Naive thymus-derived CD8-positive, alpha-beta T cell (primary cell): Measurements from ENCODE around the gene GPR176. TPM values are rescaled to one million over a fixed set of nuclear protein-coding genes. Genes with fewer than 3 reads are reported as not detected.
"Not testable (repeated sequence)": the region's sequence is repeated elsewhere in the genome, so short reads cannot be mapped to it uniquely, and the experiment has no call there.

ENCODE experiments used
- ATAC-seq, 2 donors: fragments of 150-1000 bp; cut with Tn5 transposase in 1 of 2; sonication (Bioruptor Pico), chemical (Tn5 transposase) in 1 of 2; 1 replicate in 1 of 2; 2 replicates in 1 of 2; pipeline ENCODE4 v1.10.0; 2021; ENCODE audit warnings: mild to moderate bottlenecking in 2 of 2, moderate library complexity in 2 of 2
- POLR2A ChIA-PET: fragments of 350-600 bp; sonication (Branson Sonifier 250); formaldehyde crosslinking; loops from one replicate; lab custom pipeline; 2021; ENCODE audit warnings: antibody characterized with exemption; lab: Charles Lee
- DNase-seq, 10 donors: peaks; one replicate each; pipeline versions ENCODE4 v3.0.0 to v3.0.0-alpha.2; 2020 to 2022
- H3K27ac Mint-ChIP-seq, 10 donors: one replicate each; pipeline ENCODE4 v1.8.0; 2020 to 2022; ENCODE audit warnings: mild to moderate bottlenecking in 10 of 10, mixed read lengths in 10 of 10, moderate library complexity in 4 of 10, inconsistent platforms in 1 of 10
- H3K27me3 Mint-ChIP-seq, 5 donors: one replicate each; pipeline ENCODE4 v1.8.0; 2021 to 2022; ENCODE audit warnings: mixed read lengths in 5 of 5
- H3K36me3 Mint-ChIP-seq, 3 donors: one replicate each; pipeline ENCODE4 v1.8.0; 2020 to 2022; ENCODE audit warnings: mixed read lengths in 3 of 3, mild to moderate bottlenecking in 2 of 3, inconsistent platforms in 1 of 3
- H3K4me1 Mint-ChIP-seq, 4 donors: one replicate each; pipeline ENCODE4 v1.8.0; 2021 to 2022; ENCODE audit warnings: mixed read lengths in 4 of 4
- H3K4me3 Mint-ChIP-seq, 10 donors: one replicate each; pipeline ENCODE4 v1.8.0; 2020 to 2022; ENCODE audit warnings: mild to moderate bottlenecking in 10 of 10, mixed read lengths in 10 of 10, moderate library complexity in 6 of 10, inconsistent platforms in 1 of 10
- H3K9me3 Mint-ChIP-seq, 9 donors: one replicate each; pipeline ENCODE4 v1.8.0; 2020 to 2022; ENCODE audit warnings: mixed read lengths in 9 of 9, mild to moderate bottlenecking in 3 of 9, inconsistent platforms in 1 of 9, moderate library complexity in 1 of 9
- polyA plus RNA-seq, 3 donors: library from polyadenylated mRNA; unstranded; fragments of 300-500 nt; fragmentation: Illumina TruSeq; gene quantifications; one replicate each; pipeline ENCODE4 v1.2.3, GENCODE V29; 2021
- total RNA-seq, 8 experiments: library from RNA in 2 of 8; stranded (reverse) in 2 of 8; gene quantifications; one replicate each; pipeline ENCODE4 v1.2.3 and lab custom pipeline; 2021 to 2026

The GPR176 gene
- total and polyA plus RNA-seq, 5 experiments from 2014 or later = not detected

DNA sequence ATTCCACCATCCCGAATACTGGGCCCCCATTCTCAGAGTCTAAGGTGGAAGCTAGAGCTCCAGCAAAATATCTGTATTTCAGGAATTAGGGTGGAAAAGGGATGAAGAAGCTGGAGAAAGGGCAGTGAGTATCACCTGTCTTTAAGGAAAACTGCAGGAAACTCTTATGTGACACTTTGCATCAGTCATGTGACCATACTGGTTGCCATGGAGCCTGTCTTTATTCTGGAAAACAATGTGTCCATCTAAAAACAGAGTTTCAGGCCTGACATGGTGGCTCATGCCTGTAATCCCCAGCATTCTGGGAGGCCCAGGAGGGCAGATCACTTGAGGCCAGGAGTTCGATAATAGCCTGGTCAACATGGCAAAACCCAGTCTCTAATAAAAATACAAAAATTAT, 84.5 kb downstream of the GPR176 start:
- ATAC-seq (no peak), DNase-seq (no peak)
- Mint-ChIP-seq H3K27me3 (peaks cover 12 to 48% (median 20%) of the 10 kb centered on the region in 5 donors), H3K4me3 (no peak overlapping the region), H3K36me3 (peaks cover 0 to 2% (median 0%) of the 10 kb centered on the region in 3 donors), H3K27ac (no peak overlapping the region), H3K4me1 (no peaks in the 10 kb centered on the region), H3K9me3 (peaks cover 0 to 9% (median 0%) of the 10 kb centered on the region in 9 donors)
- POLR2A ChIA-PET = no interaction called here

DNA sequence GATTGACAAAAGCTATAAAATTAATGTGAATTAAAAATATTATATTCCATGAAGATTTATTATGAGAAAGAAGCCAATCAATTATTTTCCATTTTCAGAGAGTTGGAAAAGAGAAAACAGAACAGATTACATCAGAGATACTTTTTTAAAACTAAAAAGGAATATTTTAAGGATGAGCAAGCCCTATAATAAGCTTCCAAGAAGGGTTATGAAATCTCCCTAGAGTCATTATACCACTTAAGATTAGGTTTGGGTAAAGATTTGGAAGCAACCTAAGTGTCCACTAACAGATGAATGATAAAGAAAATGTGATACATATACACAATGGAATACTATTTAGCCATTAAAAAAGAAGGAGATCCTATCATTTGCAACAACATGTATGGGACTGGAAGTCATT, 85.8 kb downstream of the GPR176 start:
- no peak for ATAC-seq
- POLR2A ChIA-PET = no interaction called here
- Mint-ChIP-seq H3K27ac (no peak overlapping the region), H3K36me3 (peaks cover 0 to 2% (median 0%) of the 10 kb centered on the region in 3 donors), H3K9me3 (peaks cover 0 to 9% (median 0%) of the 10 kb centered on the region in 9 donors), H3K4me1 (no peaks in the 10 kb centered on the region), H3K27me3 (peaks cover 12 to 49% (median 20%) of the 10 kb centered on the region in 5 donors), H3K4me3 (no peak overlapping the region)
- DNase-seq = no peak

- Mint-ChIP-seq H3K36me3 (peaks cover 0 to under 1% (median 0%) of the 10 kb centered on the region in 3 donors), H3K4me1 (no peaks in the 10 kb centered on the region), H3K27me3 (peaks cover 12 to 50% (median 20%) of the 10 kb centered on the region in 5 donors), H3K9me3 (peaks cover 0 to 3% (median 0%) of the 10 kb centered on the region in 9 donors), H3K4me3 (no peak overlapping the region), H3K27ac (no peak overlapping the region)
- POLR2A ChIA-PET = no interaction called here
- ATAC-seq (no peak), DNase-seq (no peak)
Measured at GRCh38 chr15:39833515-39833981, 86.5 kb downstream of the GPR176 start.

DNA sequence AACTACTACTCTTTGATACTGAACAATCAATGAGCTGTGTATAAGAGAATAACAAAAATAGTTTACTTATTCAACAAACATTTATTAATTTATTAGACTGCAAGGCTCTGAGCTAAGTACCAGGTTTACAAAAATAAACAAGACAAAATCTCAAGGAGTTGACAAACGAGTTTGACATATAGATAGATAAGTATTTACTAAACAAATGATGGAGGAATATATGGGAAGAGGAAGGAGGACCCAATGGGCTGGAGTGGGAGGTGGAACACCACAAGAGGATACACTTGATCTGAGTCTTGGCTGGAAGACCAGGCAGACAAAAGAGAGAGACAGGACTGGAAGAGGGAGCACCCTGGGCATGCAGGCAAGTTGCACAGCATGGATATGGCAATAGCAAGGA, 89.9 kb downstream of the GPR176 start:
- POLR2A ChIA-PET = no interaction called here
- no peak overlapping the region for H3K4me3 Mint-ChIP-seq
- H3K4me1 Mint-ChIP-seq = no peaks in the 10 kb centered on the region
- ATAC-seq (no peak), DNase-seq (no peak)
- H3K27ac Mint-ChIP-seq = no peak overlapping the region
- peaks cover 14 to 57% (median 32%) of the 10 kb centered on the region in 5 donors for H3K27me3 Mint-ChIP-seq
- H3K36me3 Mint-ChIP-seq = no peaks in the 10 kb centered on the region
- H3K9me3 Mint-ChIP-seq = no peaks in the 10 kb centered on the region

- ATAC-seq = no peak
- no peaks in the 10 kb centered on the region for H3K4me1 Mint-ChIP-seq
- peaks cover 0 to under 1% (median 0%) of the 10 kb centered on the region in 9 donors for H3K9me3 Mint-ChIP-seq
- H3K4me3 Mint-ChIP-seq = no peak overlapping the region
- no peaks in the 10 kb centered on the region for H3K36me3 Mint-ChIP-seq
- peaks cover 10 to 46% (median 28%) of the 10 kb centered on the region in 5 donors for H3K27me3 Mint-ChIP-seq
- POLR2A ChIA-PET = no interaction called here
- DNase-seq = no peak
- H3K27ac Mint-ChIP-seq = no peak overlapping the region
Measured at GRCh38 chr15:39828374-39828931, 91.6 kb downstream of the GPR176 start.

DNA sequence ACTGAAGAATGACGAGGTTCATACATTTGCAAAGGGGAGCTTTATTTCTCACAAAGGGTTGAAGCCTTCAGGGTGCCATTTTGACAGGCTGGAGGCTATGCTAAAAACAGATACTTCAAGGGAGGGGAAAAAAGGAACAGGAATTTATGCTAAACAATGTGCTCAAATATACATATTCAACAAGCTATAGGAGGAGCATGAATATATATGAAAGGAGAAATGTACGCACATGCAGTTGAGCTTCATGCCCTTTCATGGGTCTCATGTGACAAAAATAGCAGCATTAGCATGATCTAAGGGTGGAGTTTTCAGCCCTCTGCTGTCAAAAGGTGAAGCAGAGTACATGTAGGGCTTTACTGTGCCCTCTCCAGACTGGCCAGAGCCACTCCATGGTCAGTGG, 93.1 kb downstream of the GPR176 start:
- POLR2A ChIA-PET = no interaction called here
- peaks cover 0 to 3% (median 0%) of the 10 kb centered on the region in 9 donors for H3K9me3 Mint-ChIP-seq
- H3K4me3 Mint-ChIP-seq = no peak overlapping the region
- ATAC-seq = no peak
- no peaks in the 10 kb centered on the region for H3K36me3 Mint-ChIP-seq
- peaks cover 7 to 37% (median 23%) of the 10 kb centered on the region in 5 donors for H3K27me3 Mint-ChIP-seq
- H3K4me1 Mint-ChIP-seq = no peaks in the 10 kb centered on the region
- DNase-seq = no peak
- H3K27ac Mint-ChIP-seq = no peak overlapping the region

DNA sequence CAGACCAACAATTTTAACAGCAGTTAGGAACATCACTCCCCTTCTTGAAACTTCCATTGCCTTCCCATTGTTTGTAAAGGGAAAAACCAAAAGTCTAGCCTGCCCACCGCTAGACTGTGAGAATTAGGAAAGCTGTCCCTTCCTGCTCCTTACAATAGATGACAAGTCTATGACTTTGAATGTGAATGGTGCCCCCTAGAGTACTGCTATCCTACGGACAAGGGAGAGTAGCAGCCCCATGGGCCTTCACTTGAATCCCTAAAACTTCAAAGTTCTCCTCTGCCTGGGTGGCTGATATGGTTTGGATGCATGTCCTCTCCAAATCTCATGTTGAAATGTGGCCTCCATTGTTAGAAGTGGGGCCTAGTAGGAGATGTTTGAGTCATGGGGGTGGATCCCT, 96.4 kb downstream of the GPR176 start:
- Mint-ChIP-seq H3K27ac (no peak overlapping the region), H3K36me3 (no peaks in the 10 kb centered on the region), H3K27me3 (peaks cover 1 to 19% (median 13%) of the 10 kb centered on the region in 5 donors), H3K9me3 (peaks cover 0 to 3% (median 0%) of the 10 kb centered on the region in 9 donors), H3K4me1 (no peaks in the 10 kb centered on the region), H3K4me3 (no peak overlapping the region)
- POLR2A ChIA-PET = no interaction called here
- no peak for ATAC-seq
- no peak for DNase-seq

- H3K27me3 Mint-ChIP-seq = peaks cover 0 to 4% (median 1%) of the 10 kb centered on the region in 5 donors
- H3K27ac Mint-ChIP-seq = peak overlapping the region in 1 of 10 donors; percentile 55
- POLR2A ChIA-PET = no interaction called here
- no peaks in the 10 kb centered on the region for H3K4me1 Mint-ChIP-seq
- no peak overlapping the region for H3K4me3 Mint-ChIP-seq
- ATAC-seq (no peak), DNase-seq (no peak)
- no peaks in the 10 kb centered on the region for H3K36me3 Mint-ChIP-seq
- peaks cover 0 to 3% (median 0%) of the 10 kb centered on the region in 9 donors for H3K9me3 Mint-ChIP-seq
Measured at GRCh38 chr15:39820050-39820602, 99.9 kb downstream of the GPR176 start.

DNA sequence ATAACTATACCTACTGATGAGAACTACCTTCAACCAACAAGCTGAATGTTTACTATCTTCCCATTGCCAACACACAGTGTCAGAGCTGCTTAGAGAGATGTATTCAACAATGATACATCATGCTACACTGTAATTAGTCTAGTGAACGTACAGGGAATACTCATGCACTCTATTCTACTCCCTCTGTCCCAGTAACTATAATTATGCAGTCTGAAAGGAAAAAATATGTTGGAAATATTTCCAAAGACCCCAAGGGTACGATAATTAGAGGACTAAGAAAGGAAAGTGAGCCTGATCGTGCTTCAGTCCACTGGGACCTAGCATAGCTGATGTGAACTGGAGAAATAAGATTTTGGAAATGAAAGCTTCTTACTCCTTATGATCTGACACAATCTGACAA, 100.5 kb downstream of the GPR176 start:
- no peak for DNase-seq
- Mint-ChIP-seq H3K36me3 (no peaks in the 10 kb centered on the region), H3K9me3 (peaks cover 0 to 3% (median 0%) of the 10 kb centered on the region in 9 donors), H3K4me1 (no peaks in the 10 kb centered on the region), H3K4me3 (no peak overlapping the region), H3K27ac (no peak overlapping the region), H3K27me3 (peaks cover 0 to 4% (median 3%) of the 10 kb centered on the region in 5 donors)
- POLR2A ChIA-PET = no interaction called here
- ATAC-seq = no peak

DNA sequence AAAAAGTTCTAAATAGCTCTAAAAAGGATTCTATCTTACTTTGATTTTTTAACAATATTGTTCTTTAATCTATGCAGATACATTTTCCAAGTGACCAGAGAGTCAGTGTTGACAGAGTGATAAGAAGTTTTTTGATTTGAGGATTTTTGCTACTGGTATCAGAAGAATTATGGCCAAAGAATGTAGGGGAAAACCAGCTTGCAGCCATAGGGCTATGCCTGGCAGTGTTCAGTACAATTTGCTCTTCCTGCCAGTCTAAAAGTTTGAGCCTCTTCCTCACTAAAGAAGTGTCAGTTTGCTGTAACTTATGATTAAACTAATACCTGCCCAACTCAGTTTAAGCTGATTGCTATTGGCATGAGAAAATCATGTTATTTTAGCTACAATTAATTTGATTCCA, 102.2 kb downstream of the GPR176 start:
- POLR2A ChIA-PET = interaction anchor here (1.2 kb wide), 1 partner anchor 19 kb away, joined by 3 read pairs; no protein-coding TSS in a partner anchor

GRCh38 chr15:39814489-39814888, 105.6 kb downstream of the GPR176 start:
- DNase-seq (no peak), ATAC-seq (no peak)
- no peak overlapping the region for H3K27ac Mint-ChIP-seq
- H3K36me3 Mint-ChIP-seq = no peaks in the 10 kb centered on the region
- H3K4me3 Mint-ChIP-seq = no peak overlapping the region
- POLR2A ChIA-PET = no interaction called here
- H3K27me3 Mint-ChIP-seq = peaks cover 2 to 5% (median 3%) of the 10 kb centered on the region in 5 donors
- H3K4me1 Mint-ChIP-seq = no peaks in the 10 kb centered on the region
- no peaks in the 10 kb centered on the region for H3K9me3 Mint-ChIP-seq

More for the DNA sequence above, 102.2 kb downstream of the GPR176 start:
- Mint-ChIP-seq H3K27ac (no peak overlapping the region), H3K4me1 (no peaks in the 10 kb centered on the region), H3K36me3 (no peaks in the 10 kb centered on the region), H3K9me3 (no peaks in the 10 kb centered on the region), H3K4me3 (no peak overlapping the region), H3K27me3 (peaks cover 0 to 4% (median 2%) of the 10 kb centered on the region in 5 donors)
- DNase-seq (no peak), ATAC-seq (no peak)

GRCh38 chr15:39812651-39813050, 107.4 kb downstream of the GPR176 start:
- H3K4me3 Mint-ChIP-seq, POLR2A ChIA-PET, ATAC-seq, H3K27ac Mint-ChIP-seq, DNase-seq, H3K36me3 Mint-ChIP-seq, H3K9me3 Mint-ChIP-seq, H3K4me1 Mint-ChIP-seq: not testable (repeated sequence)
- H3K27me3 Mint-ChIP-seq = peaks cover 10 to 20% (median 16%) of the 10 kb centered on the region in 5 donors

DNA sequence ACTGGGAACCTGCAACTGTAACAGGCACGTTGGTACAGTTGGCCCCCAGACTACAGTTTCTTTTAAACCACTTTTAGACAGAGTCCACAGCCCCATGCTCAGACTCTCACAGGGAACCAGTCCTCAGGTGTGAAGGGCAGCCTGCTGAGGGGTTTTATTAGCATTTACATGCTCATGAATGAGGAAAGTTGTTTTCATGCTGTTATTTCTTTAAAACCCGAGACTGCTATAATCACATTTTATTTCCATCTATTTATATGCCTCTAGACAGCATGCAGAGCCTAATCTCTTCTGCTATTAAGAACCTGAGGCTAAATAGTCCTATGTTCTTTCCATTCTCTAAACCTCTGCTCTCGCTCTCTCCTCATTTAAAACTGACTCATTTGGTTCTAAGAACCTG, 111.2 kb downstream of the GPR176 start:
- Mint-ChIP-seq H3K4me1 (no peaks in the 10 kb centered on the region), H3K9me3 (no peaks in the 10 kb centered on the region), H3K27ac (no peak overlapping the region), H3K4me3 (no peak overlapping the region), H3K27me3 (peaks cover 9 to 22% (median 14%) of the 10 kb centered on the region in 5 donors), H3K36me3 (no peaks in the 10 kb centered on the region)
- POLR2A ChIA-PET = no interaction called here
- no peak for DNase-seq
- no peak for ATAC-seq
